Progenitor cell of endocrine pancreas (in vitro differentiated cells): ENCODE measurements around the gene CCNQ. TPM values are rescaled to one million over a fixed set of nuclear protein-coding genes. Genes with fewer than 3 reads are reported as not detected.

Experiments
- DNase-seq: peaks from one replicate; pipeline ENCODE4 v3.0.0; 2021; ENCODE audit warnings: low spot score; ENCODE audit not compliant: unreplicated experiment
- H3K27ac Mint-ChIP-seq: 2 replicates; pipeline ENCODE4 v1.8.0; 2021; ENCODE audit warnings: mild to moderate bottlenecking, moderate library complexity, mixed read lengths
- H3K27me3 Mint-ChIP-seq: 2 replicates; pipeline ENCODE4 v1.8.0; 2021; ENCODE audit warnings: mixed read lengths
- H3K36me3 Mint-ChIP-seq: 2 replicates; pipeline ENCODE4 v1.8.0; 2022; ENCODE audit warnings: mixed read lengths; ENCODE audit not compliant: insufficient read depth
- H3K4me1 Mint-ChIP-seq: 2 replicates; pipeline ENCODE4 v1.8.0; 2021; ENCODE audit warnings: low read depth, mixed read lengths
- H3K4me3 Mint-ChIP-seq: 2 replicates; pipeline ENCODE4 v1.8.0; 2021; ENCODE audit warnings: low read depth, mild to moderate bottlenecking, moderate library complexity, mixed read lengths
- H3K9me3 Mint-ChIP-seq: 2 replicates; pipeline ENCODE4 v1.8.0; 2021; ENCODE audit warnings: low read depth, mixed read lengths
- CTCF ChIP-seq: fragments of 200-600 bp; sonication (generic); IDR thresholded peaks from one replicate; pipeline ENCODE4 v1.5.0; 2021; ENCODE audit warnings: antibody characterized with exemption, mild to moderate bottlenecking; ENCODE audit not compliant: unreplicated experiment
- total RNA-seq: library from RNA; stranded (reverse); gene quantifications from 2 replicates; pipeline ENCODE4 v1.2.1, GENCODE V29; 2021

Gene CCNQ
- total RNA-seq, 1 donor from 2014 or later = 19.2 TPM

GRCh38 chrX:153539171-153539978, 59.6 kb downstream of the CCNQ start:
- Mint-ChIP-seq H3K9me3 (no peaks in the 10 kb centered on the region), H3K4me3 (no peak overlapping the region), H3K27ac (no peak overlapping the region), H3K27me3 (peaks cover 3% of the 10 kb centered on the region), H3K36me3 (no peaks in the 10 kb centered on the region), H3K4me1 (no peaks in the 10 kb centered on the region)
- peak; percentile 64 for DNase-seq
- TF ChIP-seq CTCF = peak; percentile 79

DNA sequence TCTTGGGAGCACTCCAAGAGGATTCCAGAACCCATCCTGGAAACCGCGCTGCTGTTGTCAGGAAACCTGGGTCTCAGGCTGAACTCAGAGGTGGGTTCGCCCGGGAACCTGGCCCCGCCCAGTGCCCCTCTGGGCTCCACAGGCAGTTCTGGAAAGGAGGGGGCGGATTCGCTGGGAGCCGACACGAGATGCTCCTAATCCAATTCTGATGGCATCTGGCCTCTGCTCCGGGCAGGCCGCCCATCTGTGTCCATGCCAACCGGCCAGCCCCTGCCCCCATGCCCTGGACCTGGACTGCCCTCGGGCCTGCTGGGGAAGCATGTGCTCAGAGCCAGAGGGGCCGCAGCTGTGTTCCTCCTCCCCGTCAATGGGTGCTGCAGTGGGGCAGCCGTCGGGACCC, 60.5 kb downstream of the CCNQ start:
- no peak overlapping the region for H3K4me3 Mint-ChIP-seq
- H3K27ac Mint-ChIP-seq = no peak overlapping the region
- H3K36me3 Mint-ChIP-seq = no peaks in the 10 kb centered on the region
- no peaks in the 10 kb centered on the region for H3K4me1 Mint-ChIP-seq
- no peak for DNase-seq
- H3K9me3 Mint-ChIP-seq = no peaks in the 10 kb centered on the region
- peaks cover 3% of the 10 kb centered on the region for H3K27me3 Mint-ChIP-seq
- TF ChIP-seq CTCF = no peak

Other genes starting within 250 kb of the CCNQ start
- gene PNMA6E, start 197.8 kb downstream of the CCNQ start, total RNA-seq = not detected in 2 replicates
- gene ZFP92, start 187.7 kb downstream of the CCNQ start, total RNA-seq = 0.38 TPM in 2 replicates
- gene TREX2, start 153.1 kb downstream of the CCNQ start, total RNA-seq = 0.24 and 0.41 TPM in 2 replicates
- gene HAUS7, start 128.6 kb downstream of the CCNQ start, total RNA-seq = 22.3 and 22.9 TPM in 2 replicates
- 0.98 and 1.1 TPM in 2 replicates for gene BGN, start 104.2 kb downstream of the CCNQ start, total RNA-seq
- 0.11 and 0.60 TPM in 2 replicates for gene ATP2B3, start 81.5 kb downstream of the CCNQ start, total RNA-seq
- gene DUSP9, start 48.1 kb upstream of the CCNQ start, total RNA-seq = 35.7 and 36.5 TPM in 2 replicates
- 5.4 and 6.1 TPM in 2 replicates for gene PNCK, start 74.7 kb upstream of the CCNQ start, total RNA-seq
- gene SLC6A8, start 88.8 kb upstream of the CCNQ start, total RNA-seq = 52.2 and 55.7 TPM in 2 replicates
- gene BCAP31, start 125.2 kb upstream of the CCNQ start, total RNA-seq = 142 and 149 TPM in 2 replicates
- 15.2 and 15.3 TPM in 2 replicates for gene ABCD1, start 125.7 kb upstream of the CCNQ start, total RNA-seq
- gene PLXNB3, start 165.1 kb upstream of the CCNQ start, total RNA-seq = 0.98 and 1.1 TPM in 2 replicates
- gene SRPK3, start 181.9 kb upstream of the CCNQ start, total RNA-seq = not detected in 2 replicates
- gene IDH3G, start 195.2 kb upstream of the CCNQ start, total RNA-seq = 41.5 and 49.5 TPM in 2 replicates
- 243 and 248 TPM in 2 replicates for gene SSR4, start 195.5 kb upstream of the CCNQ start, total RNA-seq
- 4.5 and 4.8 TPM in 2 replicates for gene PDZD4, start 231.4 kb upstream of the CCNQ start, total RNA-seq